ENCODE data around the gene TMEM217.

DNA sequence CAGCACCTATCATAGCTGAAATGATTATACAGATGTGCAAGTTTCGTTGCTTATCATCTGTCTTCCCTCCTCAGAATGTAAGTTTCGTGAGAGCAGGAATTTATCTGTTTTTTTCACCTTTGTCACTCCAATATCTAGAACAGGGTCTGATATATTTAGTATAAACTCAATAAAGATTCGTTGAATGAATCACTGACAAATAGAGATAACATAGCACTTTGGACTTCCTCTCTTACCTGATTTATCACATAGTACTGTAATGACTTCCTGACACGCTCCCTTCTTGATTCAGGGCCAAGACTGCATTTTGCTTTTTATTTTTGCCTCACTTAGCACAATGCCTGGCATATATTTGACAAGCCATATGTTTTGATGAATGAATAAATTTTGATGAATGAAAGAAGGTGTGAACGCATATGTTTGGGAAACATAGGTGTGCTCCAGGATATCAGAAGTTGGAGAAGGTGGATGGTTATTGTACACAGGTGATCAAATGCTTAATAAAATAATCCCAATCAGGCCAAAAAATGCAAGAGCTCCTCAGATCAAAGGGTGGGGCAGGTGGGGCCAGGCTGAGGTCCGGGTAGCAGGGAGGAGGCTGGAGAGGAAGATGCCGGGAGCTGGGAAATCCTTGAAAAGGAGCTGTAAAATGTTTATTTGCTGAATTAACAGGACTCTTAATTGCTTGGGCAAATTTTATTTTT is 55.0 kb downstream of the TMEM217 start:
- TF ChIP-seq MXI1 (IDR thresholded peaks at IDR 0.05; ENCODE audit: low read depth, low read length) (no peak), CHD2 (IDR thresholded peaks at IDR 0.05; ENCODE audit: low read length, partially characterized antibody) (no peak), FOXM1 (IDR thresholded peaks at IDR 0.05; ENCODE audit: low read depth) (no peak), GATA2 (CRISPR knock-in tag; IDR thresholded peaks at IDR 0.05) (no peak), RFX5 (IDR thresholded peaks at IDR 0.05; ENCODE audit: low read length) (no peak), EZH2phosphoT487 (IDR thresholded peaks at IDR 0.05; ENCODE audit: borderline replicate concordance, low read depth) (no peak)
- TF ChIP-seq, protein P1, sequence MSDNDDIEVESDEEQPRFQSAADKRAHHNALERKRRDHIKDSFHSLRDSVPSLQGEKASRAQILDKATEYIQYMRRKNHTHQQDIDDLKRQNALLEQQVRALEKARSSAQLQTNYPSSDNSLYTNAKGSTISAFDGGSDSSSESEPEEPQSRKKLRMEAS (IDR thresholded peaks at IDR 0.05; ENCODE audit: low read depth), result no peak
- TF ChIP-seq, protein P2, sequence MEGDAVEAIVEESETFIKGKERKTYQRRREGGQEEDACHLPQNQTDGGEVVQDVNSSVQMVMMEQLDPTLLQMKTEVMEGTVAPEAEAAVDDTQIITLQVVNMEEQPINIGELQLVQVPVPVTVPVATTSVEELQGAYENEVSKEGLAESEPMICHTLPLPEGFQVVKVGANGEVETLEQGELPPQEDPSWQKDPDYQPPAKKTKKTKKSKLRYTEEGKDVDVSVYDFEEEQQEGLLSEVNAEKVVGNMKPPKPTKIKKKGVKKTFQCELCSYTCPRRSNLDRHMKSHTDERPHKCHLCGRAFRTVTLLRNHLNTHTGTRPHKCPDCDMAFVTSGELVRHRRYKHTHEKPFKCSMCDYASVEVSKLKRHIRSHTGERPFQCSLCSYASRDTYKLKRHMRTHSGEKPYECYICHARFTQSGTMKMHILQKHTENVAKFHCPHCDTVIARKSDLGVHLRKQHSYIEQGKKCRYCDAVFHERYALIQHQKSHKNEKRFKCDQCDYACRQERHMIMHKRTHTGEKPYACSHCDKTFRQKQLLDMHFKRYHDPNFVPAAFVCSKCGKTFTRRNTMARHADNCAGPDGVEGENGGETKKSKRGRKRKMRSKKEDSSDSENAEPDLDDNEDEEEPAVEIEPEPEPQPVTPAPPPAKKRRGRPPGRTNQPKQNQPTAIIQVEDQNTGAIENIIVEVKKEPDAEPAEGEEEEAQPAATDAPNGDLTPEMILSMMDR (IDR thresholded peaks at IDR 0.05), result no peak
- TF ChIP-seq, protein P3, sequence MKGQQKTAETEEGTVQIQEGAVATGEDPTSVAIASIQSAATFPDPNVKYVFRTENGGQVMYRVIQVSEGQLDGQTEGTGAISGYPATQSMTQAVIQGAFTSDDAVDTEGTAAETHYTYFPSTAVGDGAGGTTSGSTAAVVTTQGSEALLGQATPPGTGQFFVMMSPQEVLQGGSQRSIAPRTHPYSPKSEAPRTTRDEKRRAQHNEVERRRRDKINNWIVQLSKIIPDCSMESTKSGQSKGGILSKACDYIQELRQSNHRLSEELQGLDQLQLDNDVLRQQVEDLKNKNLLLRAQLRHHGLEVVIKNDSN (IDR thresholded peaks at IDR 0.05; ENCODE audit: borderline replicate concordance, low read depth), result no peak

All from SK-N-SH (cell line).